Heart right ventricle (tissue), 16 donors: ENCODE data around the gene MICAL2. TPM values are rescaled to one million over a fixed set of nuclear protein-coding genes. Genes with fewer than 3 reads are reported as not detected.

Experiments used
- ATAC-seq, 8 donors: fragments of 200-7000 bp; cut with Tn5 transposase; one replicate each; pipeline ENCODE4 v1.9.1; 2020; ENCODE audit warnings: mild to moderate bottlenecking in 8 of 8, moderate library complexity in 8 of 8, moderate number of reproducible peaks in 1 of 8
- DNase-seq, 2 donors: peaks; one replicate each; pipeline ENCODE4 v3.0.0-alpha.2; 2020
- H3K27ac ChIP-seq, 10 donors: fragments of 200-600 bp; sonication (generic) in 2 of 10; one replicate each; pipeline versions ENCODE4 v1.5.0 to v1.8.0; 2020 to 2022; ENCODE audit warnings: mild to moderate bottlenecking in 3 of 10
- H3K27me3 ChIP-seq, 7 donors: fragments of 200-600 bp; one replicate each; pipeline ENCODE4 v1.8.0; 2021 to 2022; ENCODE audit warnings: mild to moderate bottlenecking in 2 of 7
- H3K36me3 ChIP-seq, 9 donors: fragments of 200-600 bp; sonication (generic) in 1 of 9; one replicate each; pipeline versions ENCODE4 v1.5.0 to v1.8.0; 2020 to 2022; ENCODE audit warnings: mild to moderate bottlenecking in 2 of 9
- H3K4me1 ChIP-seq, 9 donors: fragments of 200-600 bp; sonication (generic) in 1 of 9; one replicate each; pipeline versions ENCODE4 v1.5.0 to v1.8.0; 2020 to 2022; ENCODE audit warnings: mild to moderate bottlenecking in 4 of 9
- H3K4me3 ChIP-seq, 10 donors: fragments of 200-600 bp; sonication (generic) in 2 of 10; one replicate each; pipeline versions ENCODE4 v1.5.0 to v1.8.0; 2020 to 2022; ENCODE audit warnings: mild to moderate bottlenecking in 7 of 10, moderate library complexity in 2 of 10
- H3K9me3 ChIP-seq, 11 donors: fragments of 200-600 bp in 10 of 11; sonication (generic) in 2 of 11; one replicate each; pipeline versions ENCODE4 v1.5.0 to v1.8.0; 2013 to 2022; ENCODE audit warnings: mild to moderate bottlenecking in 2 of 11, control low read depth in 1 of 11, moderate library complexity in 1 of 11
- CTCF ChIP-seq, 9 donors: fragments of 200-600 bp; sonication (generic) in 2 of 9; IDR thresholded peaks; one replicate each; pipeline versions ENCODE4 v1.5.0 to v1.8.0; 2021 to 2022; ENCODE audit warnings: antibody characterized with exemption in 9 of 9, mild to moderate bottlenecking in 5 of 9, moderate library complexity in 1 of 9
- WGBS, 2 donors: extraction: QIAGEN DNeasy Blood & Tissue Kit; methylation state at CpG; one replicate each; pipeline ENCODE4 v1.1.7; 2013; ENCODE audit warnings: inconsistent platforms in 1 of 2; 5-methylcytosine and 5-hydroxymethylcytosine counted together
- intact Hi-C, 10 donors: fragments of 100-400 bp; cut with DNase I; formaldehyde crosslinking; loops; one replicate each; pipeline versions ENCODE4 v1.11.1 to v1.14.2; 2022
- polyA plus RNA-seq, 2 donors: library from polyadenylated mRNA; stranded (reverse); fragments of 200-250 nt; gene quantifications; one replicate each; pipeline ENCODE4 v1.2.3, GENCODE V29; 2013
- total RNA-seq, 10 donors: library from RNA; stranded (reverse); fragmentation: NEBNext Ultra II Directional in 3 of 10; extraction: Animal tissue kit (Norgen Biotek cat#: 25700) in 3 of 10; gene quantifications; one replicate each; pipeline versions ENCODE4 v1.2.1 to v1.2.4, GENCODE V29; 2021 to 2023
- donor health status: Arrhythmogenic right ventricular cardiomyopathy.
- donor health status: ischemic (EF 13 %, LVEDD 7.1; RV severe dilation, severe dysfunction).
- donor health status: healthy with polysubstance abuse.
- donor health status: DM: no; HTN: yes; CAD: no.
- donor health status: DM: no; HTN: no; CAD: no.
- donor health status: ischemic (EF 25% LVEDD 6.9; RV normal size, moderate dysfunction).
- donor health status: ischemic (EF 25% LVEDD 5.7; RV mildly dilated, moderate dysfunction).
- donor health status: healthy.
- donor health status: DM: yes; HTN: yes; CAD: no.
- donor health status: Ischemic cardiomyopathy.
- donor health status: ischemic (EF 35%, LVEDD 5.7; RV mildly dilated, moderate dysfunction).
- donor health status: nonischemic (EF 11% LVEDD 7.7; RV severe dilation, severe dysfunction).
- donor health status: DM: yes; HTN: yes; CAD: no.
- donor health status: PGD.
- donor health status: ischemic (EF 29% LVEDD 5.4; RV normal size, mild dysfunction).
- donor health status: nonischemic (EF 23%, LVEDD 6.1; RV moderate dilation, normal function).

The MICAL2 gene
- total and polyA plus RNA-seq, 12 donors, result 32.5 to 95.7 (median 70.5) TPM

DNA sequence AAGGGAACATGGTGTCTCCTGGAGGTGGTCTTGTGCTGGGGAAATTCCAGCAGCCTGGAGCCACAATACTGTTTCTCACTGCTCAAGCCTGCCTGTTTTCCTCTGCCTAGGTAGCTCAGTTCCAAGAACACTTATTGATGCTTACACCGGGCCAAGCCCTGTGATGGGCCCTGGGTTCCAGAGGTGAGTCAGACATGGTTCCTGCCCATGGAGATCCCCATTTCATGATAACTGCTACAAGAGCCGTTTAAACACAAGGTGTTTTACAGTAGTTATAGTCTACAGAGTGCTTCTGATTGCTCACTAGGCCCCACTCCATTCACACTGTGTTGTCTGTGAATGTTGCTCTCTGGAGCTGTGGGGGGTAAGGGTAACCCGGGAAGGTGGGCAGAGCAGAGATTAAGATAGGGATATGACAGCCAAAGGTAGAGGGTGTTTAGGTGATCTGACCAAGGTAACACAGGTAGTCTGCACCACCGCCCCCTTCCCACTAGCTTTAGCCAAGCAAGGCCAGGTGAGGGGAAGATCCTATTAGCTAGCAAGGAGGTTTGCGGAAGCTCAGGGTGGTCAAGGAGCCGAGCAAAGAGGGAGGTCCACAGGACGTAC lies 696 bp upstream of the MICAL2 start:
- no peak for TF ChIP-seq CTCF (IDR thresholded peaks at IDR 0.05)
- WGBS, 2 donors, result 34 to 38% methylated on average over 7 of the region's 7 CpGs
- H3K27ac ChIP-seq, result peak overlapping the region in 9 of 10 donors; percentile 36 to 89 (median 86)
- no peak for DNase-seq
- no peaks in the 10 kb centered on the region for H3K9me3 ChIP-seq
- intact Hi-C loops, result loop anchor here in 5 of 10 donors (2.0 to 10.0 kb wide), 5 partner anchors 23 to 128 kb away; no protein-coding TSS in a partner anchor
- ATAC-seq, result no peak
- H3K4me3 ChIP-seq, result peak overlapping the region; percentile 36 to 97 (median 87)
- H3K4me1 ChIP-seq, result peaks cover 9 to 65% (median 44%) of the 10 kb centered on the region in 9 donors
- H3K36me3 ChIP-seq, result no peaks in the 10 kb centered on the region
- no peaks in the 10 kb centered on the region for H3K27me3 ChIP-seq

DNA sequence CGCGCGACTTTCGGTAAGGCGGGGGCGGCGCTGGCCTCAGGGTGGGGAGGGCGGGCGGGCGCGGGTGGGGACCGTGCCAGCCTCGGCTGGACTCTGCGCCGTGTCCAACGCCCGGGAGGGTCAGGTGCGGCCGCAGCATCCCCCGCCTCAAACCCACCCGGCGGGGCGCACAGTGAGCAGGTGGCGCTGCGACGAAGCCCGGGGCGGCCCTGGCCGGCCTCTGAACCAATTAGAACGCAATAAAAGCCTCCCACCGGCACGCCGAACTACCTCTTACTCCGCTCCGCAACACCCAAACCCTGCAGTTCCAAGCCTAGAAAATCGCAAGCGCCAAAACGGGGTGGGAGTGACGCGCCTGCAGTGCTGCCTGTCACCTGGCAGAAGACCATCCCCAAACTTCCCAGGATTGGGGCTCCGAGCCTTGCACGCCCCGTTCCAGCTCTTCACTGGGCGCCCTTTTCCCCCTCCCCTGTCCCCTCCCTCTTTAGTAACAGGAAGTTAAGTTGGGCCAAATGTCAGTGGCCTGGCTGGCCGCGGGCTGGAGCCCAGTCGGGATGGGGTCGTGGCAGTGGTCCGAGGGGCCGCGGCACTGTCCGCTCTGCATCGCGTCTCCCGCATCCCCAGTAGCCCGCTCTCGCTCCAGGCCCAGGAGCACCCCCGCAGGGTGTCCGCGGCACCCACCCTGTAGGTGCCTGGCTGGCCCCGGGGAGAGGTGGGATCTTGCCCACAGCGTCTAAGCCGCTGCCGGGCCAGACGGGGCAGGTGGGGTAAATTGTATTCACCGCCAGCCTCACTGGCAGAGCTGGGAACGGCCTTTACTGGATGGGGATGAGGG lies 541 bp downstream of the MICAL2 start:
- peak; percentile 10 to 41 (median 27) for ATAC-seq
- H3K9me3 ChIP-seq, result no peaks in the 10 kb centered on the region
- intact Hi-C loops, result loop anchor here in 5 of 10 donors (2.0 to 10.0 kb wide), 5 partner anchors 24 to 126 kb away; no protein-coding TSS in a partner anchor
- no peaks in the 10 kb centered on the region for H3K27me3 ChIP-seq
- no peak for TF ChIP-seq CTCF (IDR thresholded peaks at IDR 0.05)
- WGBS, 2 donors, result 3 to 4% methylated on average over 60 to 67 of the region's 67 CpGs
- H3K36me3 ChIP-seq, result no peaks in the 10 kb centered on the region
- peak overlapping the region; percentile 72 to 97 (median 89) for H3K4me3 ChIP-seq
- peaks cover 9 to 62% (median 41%) of the 10 kb centered on the region in 9 donors for H3K4me1 ChIP-seq
- H3K27ac ChIP-seq, result peak overlapping the region; percentile 42 to 89 (median 87)
- peak; percentile 41 to 49 for DNase-seq

DNA sequence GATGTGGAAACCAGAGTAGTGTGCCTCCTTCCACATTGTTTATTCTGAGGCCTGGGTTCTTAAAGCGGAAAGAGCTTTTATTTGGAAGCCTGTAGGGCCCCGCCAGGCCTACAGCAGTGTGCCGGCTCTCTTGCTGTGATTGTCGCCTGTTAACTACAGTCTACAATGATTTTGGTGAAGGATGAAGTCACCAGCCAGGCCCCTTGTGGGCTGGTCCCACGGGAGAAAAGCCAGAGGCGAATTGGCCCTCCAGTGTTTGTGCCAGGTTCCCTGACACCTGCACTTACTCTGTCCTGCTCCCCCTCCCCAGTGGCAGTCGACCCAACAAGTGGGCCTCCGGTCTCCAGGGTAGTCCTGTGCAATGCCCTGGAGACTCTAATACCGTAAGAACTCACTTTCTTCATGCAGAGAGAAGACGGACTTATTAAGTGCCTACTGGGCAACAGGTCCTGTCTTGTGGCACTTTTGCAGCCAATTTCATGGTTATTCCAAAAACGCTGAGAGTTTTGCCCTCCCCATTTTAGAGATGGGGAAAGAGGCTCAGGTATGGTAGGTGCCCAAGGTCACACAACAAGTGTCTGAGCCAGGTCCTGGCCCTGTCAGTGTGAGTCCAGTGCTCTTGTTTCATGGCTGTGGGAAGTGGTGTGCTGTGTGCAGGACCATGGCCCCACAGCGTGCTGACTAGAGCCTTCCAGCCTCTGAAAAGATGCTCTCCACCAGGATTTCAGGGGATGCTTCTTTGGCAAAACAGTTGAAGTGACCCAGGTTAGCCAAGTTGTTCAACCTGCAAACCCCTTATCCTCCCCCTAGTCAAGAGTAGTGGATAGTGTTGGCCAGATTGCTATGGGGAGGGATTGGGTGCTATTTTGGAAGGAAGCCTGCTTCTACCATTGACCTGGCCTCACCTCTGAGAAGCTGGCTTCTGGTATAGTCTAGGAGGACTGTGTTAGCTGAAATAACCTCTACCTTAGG lies 1.4 kb downstream of the MICAL2 start:
- TF ChIP-seq CTCF (IDR thresholded peaks at IDR 0.05), result no peak
- DNase-seq (no peak), ATAC-seq (peak in 4 of 8 donors; percentile 1 to 2 (median 1))
- no peaks in the 10 kb centered on the region for H3K9me3 ChIP-seq
- H3K27me3 ChIP-seq, result no peaks in the 10 kb centered on the region
- 27 to 39% methylated on average over 12 of the region's 12 CpGs for WGBS, 2 donors
- peaks cover 0 to under 1% (median 0%) of the 10 kb centered on the region in 9 donors for H3K36me3 ChIP-seq
- H3K27ac ChIP-seq, result peak overlapping the region; percentile 36 to 89 (median 87)
- intact Hi-C loops, result loop anchor here in 5 of 10 donors (2.0 to 10.0 kb wide), 5 partner anchors 25 to 125 kb away; no protein-coding TSS in a partner anchor
- peak overlapping the region; percentile 72 to 97 (median 89) for H3K4me3 ChIP-seq
- H3K4me1 ChIP-seq, result peaks cover 11 to 62% (median 42%) of the 10 kb centered on the region in 9 donors
